Measurements from ENCODE around the gene IL1RL1.

Gene IL1RL1

GRCh38 chr2:102296449-102296848 is 14.9 kb upstream of the IL1RL1 start:
- ChIA-PET POLR2A (no interaction called here), CTCF (no interaction called here)
- DNase-seq (ENCODE audit: low read depth, low spot score), result no peak
- TF ChIP-seq CTCF (IDR thresholded peaks at IDR 0.05; ENCODE audit: insufficient read depth, low read length, missing control alignments), result no peak
- no peak overlapping the region for H3K4me3 ChIP-seq (ENCODE audit: low read depth, low read length)

- TF ChIP-seq CTCF (IDR thresholded peaks at IDR 0.05; ENCODE audit: insufficient read depth, low read length, missing control alignments), result no peak
- CTCF ChIA-PET, result no interaction called here
- DNase-seq (ENCODE audit: low read depth, low spot score), result no peak
- POLR2A ChIA-PET, result no interaction called here
- no peak overlapping the region for H3K4me3 ChIP-seq (ENCODE audit: low read depth, low read length)
These were observed 13.5 kb upstream of the IL1RL1 start for GRCh38 chr2:102297891-102298290.

- TF ChIP-seq CTCF (IDR thresholded peaks at IDR 0.05; ENCODE audit: insufficient read depth, low read length, missing control alignments), result no peak
- no peak for DNase-seq (ENCODE audit: low read depth, low spot score)
- ChIA-PET POLR2A (no interaction called here), CTCF (interaction anchor here (1.0 kb wide), 1 partner anchor 142 kb away, joined by 3 read pairs; no protein-coding TSS in a partner anchor)
- no peak overlapping the region for H3K4me3 ChIP-seq (ENCODE audit: low read depth, low read length)
These were observed 9.4 kb upstream of the IL1RL1 start for GRCh38 chr2:102301867-102302362.

- no peak for TF ChIP-seq CTCF (IDR thresholded peaks at IDR 0.05; ENCODE audit: insufficient read depth, low read length, missing control alignments)
- ChIA-PET CTCF (no interaction called here), POLR2A (no interaction called here)
- no peak overlapping the region for H3K4me3 ChIP-seq (ENCODE audit: low read depth, low read length)
- DNase-seq (ENCODE audit: low read depth, low spot score), result no peak
These were observed 8.9 kb upstream of the IL1RL1 start for GRCh38 chr2:102302458-102302857.

- TF ChIP-seq CTCF (IDR thresholded peaks at IDR 0.05; ENCODE audit: insufficient read depth, low read length, missing control alignments), result no peak
These were observed 7.8 kb upstream of the IL1RL1 start for GRCh38 chr2:102303589-102303988.

GRCh38 chr2:102304268-102304667 is 7.1 kb upstream of the IL1RL1 start:
- POLR2A ChIA-PET, result no interaction called here

More at GRCh38 chr2:102303589-102303988, 7.8 kb upstream of the IL1RL1 start:
- no peak overlapping the region for H3K4me3 ChIP-seq (ENCODE audit: low read depth, low read length)
- no peak for DNase-seq (ENCODE audit: low read depth, low spot score)
- ChIA-PET CTCF (no interaction called here), POLR2A (no interaction called here)

More at GRCh38 chr2:102304268-102304667, 7.1 kb upstream of the IL1RL1 start:
- no peak for DNase-seq (ENCODE audit: low read depth, low spot score)
- no peak overlapping the region for H3K4me3 ChIP-seq (ENCODE audit: low read depth, low read length)
- CTCF ChIA-PET, result no interaction called here
- no peak for TF ChIP-seq CTCF (IDR thresholded peaks at IDR 0.05; ENCODE audit: insufficient read depth, low read length, missing control alignments)

All from AG04449 (cell line).